Measurements from ENCODE around the gene WRNIP1.

DNA sequence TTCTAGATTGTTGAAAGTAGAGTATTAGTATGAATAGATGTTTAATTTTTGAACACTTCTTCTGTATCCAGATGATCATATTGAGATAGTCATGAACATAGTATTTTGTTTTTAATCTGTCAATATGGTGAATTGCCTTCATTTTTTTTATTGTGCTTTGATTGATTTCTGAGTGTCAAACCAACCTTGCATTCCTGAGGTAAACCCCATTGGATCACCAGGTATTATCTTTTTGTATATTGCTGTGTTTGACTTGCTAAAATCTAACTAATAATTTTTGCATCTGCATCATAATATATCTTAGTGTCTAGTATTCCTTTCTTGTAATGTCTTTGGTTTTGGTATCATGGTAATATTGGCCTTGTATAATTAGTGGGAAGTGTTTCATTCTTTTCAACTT is 51.0 kb downstream of the WRNIP1 start:
- TF ChIP-seq, protein P1, sequence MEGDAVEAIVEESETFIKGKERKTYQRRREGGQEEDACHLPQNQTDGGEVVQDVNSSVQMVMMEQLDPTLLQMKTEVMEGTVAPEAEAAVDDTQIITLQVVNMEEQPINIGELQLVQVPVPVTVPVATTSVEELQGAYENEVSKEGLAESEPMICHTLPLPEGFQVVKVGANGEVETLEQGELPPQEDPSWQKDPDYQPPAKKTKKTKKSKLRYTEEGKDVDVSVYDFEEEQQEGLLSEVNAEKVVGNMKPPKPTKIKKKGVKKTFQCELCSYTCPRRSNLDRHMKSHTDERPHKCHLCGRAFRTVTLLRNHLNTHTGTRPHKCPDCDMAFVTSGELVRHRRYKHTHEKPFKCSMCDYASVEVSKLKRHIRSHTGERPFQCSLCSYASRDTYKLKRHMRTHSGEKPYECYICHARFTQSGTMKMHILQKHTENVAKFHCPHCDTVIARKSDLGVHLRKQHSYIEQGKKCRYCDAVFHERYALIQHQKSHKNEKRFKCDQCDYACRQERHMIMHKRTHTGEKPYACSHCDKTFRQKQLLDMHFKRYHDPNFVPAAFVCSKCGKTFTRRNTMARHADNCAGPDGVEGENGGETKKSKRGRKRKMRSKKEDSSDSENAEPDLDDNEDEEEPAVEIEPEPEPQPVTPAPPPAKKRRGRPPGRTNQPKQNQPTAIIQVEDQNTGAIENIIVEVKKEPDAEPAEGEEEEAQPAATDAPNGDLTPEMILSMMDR (IDR thresholded peaks at IDR 0.05), result no peak
- TF ChIP-seq EP300 (IDR thresholded peaks at IDR 0.05), result no peak
